PC-3 (cell line): ENCODE measurements around the gene NADK. TPM values are rescaled to one million over a fixed set of nuclear protein-coding genes. Genes with fewer than 3 reads are reported as not detected.

Experiments
- ATAC-seq: fragments of 200-7000 bp; cut with Tn5 transposase; 2 replicates; pipeline ENCODE4 v1.9.1; 2020; ENCODE audit warnings: mild to moderate bottlenecking, moderate library complexity
- BruUV-seq: library from RNA; stranded (reverse); fragments of 400-500 nt; replicated peaks from 2 replicates; lab custom pipeline; 2021; lab: Mats Ljungman, UMichigan
- CTCF ChIA-PET: fragments of 300-600 bp; sonication (Branson Sonifier 250); formaldehyde crosslinking; loops from one replicate; lab custom pipeline; 2022; ENCODE audit warnings: antibody characterized with exemption; lab: Charles Lee
- POLR2A ChIA-PET: fragments of 300-600 bp; sonication (Branson Sonifier 250); formaldehyde crosslinking; loops from one replicate; lab custom pipeline; 2022; ENCODE audit warnings: antibody characterized with exemption; ENCODE audit not compliant: unreplicated experiment; lab: Charles Lee
- DNase-seq: peaks from one replicate; pipeline ENCODE4 v3.0.0-alpha.2; 2015
- H2AFZ ChIP-seq: fragments of 300-600 bp; sonication (generic); 2 replicates; pipeline ENCODE4 v1.6.0; 2016; ENCODE audit warnings: antibody characterized with exemption, low read length
- H3F3A ChIP-seq: fragments of 300-600 bp; sonication (generic); one replicate; pipeline ENCODE4 v1.6.0; 2017; ENCODE audit warnings: antibody characterized with exemption, low read length, control low read depth, mild to moderate bottlenecking; ENCODE audit not compliant: unreplicated experiment
- H3K27ac ChIP-seq: fragments of 300-600 bp; sonication (generic); 2 replicates; pipeline ENCODE4 v1.5.1; 2016; ENCODE audit warnings: mild to moderate bottlenecking, low read length
- H3K27me3 ChIP-seq: fragments of 300-600 bp; sonication (generic); 2 replicates; pipeline ENCODE4 v1.6.1; 2016; ENCODE audit warnings: low read length, mixed read lengths
- H3K36me3 ChIP-seq: fragments of 300-600 bp; sonication (generic); 2 replicates; pipeline ENCODE4 v1.6.1; 2016; ENCODE audit warnings: low read depth, mixed run types, low read length, mixed read lengths
- H3K4me1 ChIP-seq: fragments of 300-600 bp; sonication (generic); 2 replicates; pipeline ENCODE4 v1.5.1; 2016; ENCODE audit warnings: low read length; ENCODE audit not compliant: insufficient read depth
- H3K4me2 ChIP-seq: fragments of 300-600 bp; sonication (generic); 2 replicates; pipeline ENCODE4 v1.6.0; 2016; ENCODE audit warnings: low read length
- H3K4me3 ChIP-seq: fragments of 300-600 bp; sonication (generic); 2 replicates; pipeline ENCODE4 v1.5.1; 2016; ENCODE audit warnings: mild to moderate bottlenecking, low read length, mixed read lengths
- H3K79me2 ChIP-seq: fragments of 300-600 bp; sonication (generic); 2 replicates; pipeline ENCODE4 v1.6.1; 2017; ENCODE audit warnings: low read length, mixed read lengths
- H3K9ac ChIP-seq: fragments of 300-600 bp; sonication (generic); 2 replicates; pipeline ENCODE4 v1.6.0; 2016; ENCODE audit warnings: mild to moderate bottlenecking, low read length
- H3K9me2 ChIP-seq: fragments of 300-600 bp; sonication (generic); replicated peaks from 2 replicates; pipeline ENCODE4 v1.6.1; 2016; ENCODE audit warnings: mixed run types, low read length, mixed read lengths
- H3K9me3 ChIP-seq: fragments of 300-600 bp; sonication (generic); 2 replicates; pipeline ENCODE4 v1.6.1; 2016; ENCODE audit warnings: low read length, mixed read lengths
- H4K20me1 ChIP-seq: fragments of 300-600 bp; sonication (generic); 2 replicates; pipeline ENCODE4 v1.6.1; 2016; ENCODE audit warnings: low read length, mixed read lengths
- EZH2 ChIP-seq: fragments of 300-600 bp; sonication (generic); IDR thresholded peaks from one replicate; pipeline ENCODE4 v1.6.1; 2017; ENCODE audit warnings: antibody characterized with exemption, mild to moderate bottlenecking, low read length; ENCODE audit not compliant: unreplicated experiment
- EZH2phosphoT487 ChIP-seq: fragments of 300-600 bp; sonication (generic); IDR thresholded peaks from 2 replicates; pipeline ENCODE4 v1.6.1; 2018; ENCODE audit warnings: mild to moderate bottlenecking, antibody characterized with exemption, low read length, borderline replicate concordance
- intact Hi-C: fragments of 100-400 bp; cut with micrococcal nuclease; formaldehyde crosslinking; loops from 2 replicates; pipeline ENCODE4 v1.9.0; 2023
- total RNA-seq: library from RNA; depleted of rRNA; stranded (reverse); fragments of >200 nt; gene quantifications from 2 replicates; pipeline ENCODE4 v1.2.3, GENCODE V29; 2014
- TF ChIP-seq, protein P1 (sequence below): fragments of 300-600 bp; sonication (generic); conservative IDR thresholded peaks from 2 replicates; pipeline ENCODE4 v1.5.1; 2017; ENCODE audit warnings: antibody characterized with exemption, low read depth, mild to moderate bottlenecking, low read length

NADK gene
- total RNA-seq, 1 experiment from 2014 or later: 130 TPM

DNA sequence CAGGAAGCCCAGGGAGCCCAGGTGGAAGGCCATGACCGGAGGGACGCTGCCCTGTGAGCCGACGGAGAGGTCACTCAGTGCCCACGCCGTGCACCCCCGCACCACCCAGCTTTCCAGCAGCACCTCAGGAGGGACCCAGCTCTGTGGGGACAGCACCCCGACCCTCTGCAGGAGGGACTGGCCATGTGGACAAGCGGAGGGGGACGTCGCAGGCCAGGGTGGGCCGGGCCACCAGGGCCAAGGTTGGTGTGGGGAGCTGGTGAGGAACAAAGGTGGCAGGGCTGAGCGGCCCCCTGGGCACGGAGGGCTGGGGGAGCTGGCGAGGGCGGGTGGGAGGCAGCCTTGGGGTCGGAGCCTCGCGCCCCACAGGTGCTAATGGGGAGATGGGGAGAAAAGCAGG lies 22.8 kb downstream of the NADK start:
- Histone ChIP-seq H3K9me2 (no peaks in the 10 kb centered on the region), H3F3A (no peaks in the 10 kb centered on the region), H3K4me1 (peaks cover 24% of the 10 kb centered on the region), H2AFZ (no peak overlapping the region), H3K4me2 (no peak overlapping the region), H3K4me3 (no peak overlapping the region), H3K27ac (no peak overlapping the region), H4K20me1 (peaks cover 5% of the 10 kb centered on the region; the same call in 1 of the 2 replicates), H3K36me3 (peaks cover 56% of the 10 kb centered on the region), H3K27me3 (no peaks in the 10 kb centered on the region), H3K9me3 (no peaks in the 10 kb centered on the region), H3K79me2 (peaks cover 29% of the 10 kb centered on the region), H3K9ac (no peak overlapping the region)
- no peak for ATAC-seq
- no peak for TF ChIP-seq EZH2
- no peak for TF ChIP-seq EZH2phosphoT487
- TF ChIP-seq, protein P1, sequence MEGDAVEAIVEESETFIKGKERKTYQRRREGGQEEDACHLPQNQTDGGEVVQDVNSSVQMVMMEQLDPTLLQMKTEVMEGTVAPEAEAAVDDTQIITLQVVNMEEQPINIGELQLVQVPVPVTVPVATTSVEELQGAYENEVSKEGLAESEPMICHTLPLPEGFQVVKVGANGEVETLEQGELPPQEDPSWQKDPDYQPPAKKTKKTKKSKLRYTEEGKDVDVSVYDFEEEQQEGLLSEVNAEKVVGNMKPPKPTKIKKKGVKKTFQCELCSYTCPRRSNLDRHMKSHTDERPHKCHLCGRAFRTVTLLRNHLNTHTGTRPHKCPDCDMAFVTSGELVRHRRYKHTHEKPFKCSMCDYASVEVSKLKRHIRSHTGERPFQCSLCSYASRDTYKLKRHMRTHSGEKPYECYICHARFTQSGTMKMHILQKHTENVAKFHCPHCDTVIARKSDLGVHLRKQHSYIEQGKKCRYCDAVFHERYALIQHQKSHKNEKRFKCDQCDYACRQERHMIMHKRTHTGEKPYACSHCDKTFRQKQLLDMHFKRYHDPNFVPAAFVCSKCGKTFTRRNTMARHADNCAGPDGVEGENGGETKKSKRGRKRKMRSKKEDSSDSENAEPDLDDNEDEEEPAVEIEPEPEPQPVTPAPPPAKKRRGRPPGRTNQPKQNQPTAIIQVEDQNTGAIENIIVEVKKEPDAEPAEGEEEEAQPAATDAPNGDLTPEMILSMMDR: no peak
- no TSS peak for BruUV-seq
- POLR2A ChIA-PET: interaction anchor here (0.7 kb wide), 1 partner anchor 884 kb away, joined by 5 read pairs; no protein-coding TSS in a partner anchor
- CTCF ChIA-PET: no interaction called here
- intact Hi-C loops: loop anchor here (5.0 kb wide), 1 partner anchor 152 kb away; no protein-coding TSS in a partner anchor
- DNase-seq: no peak

DNA sequence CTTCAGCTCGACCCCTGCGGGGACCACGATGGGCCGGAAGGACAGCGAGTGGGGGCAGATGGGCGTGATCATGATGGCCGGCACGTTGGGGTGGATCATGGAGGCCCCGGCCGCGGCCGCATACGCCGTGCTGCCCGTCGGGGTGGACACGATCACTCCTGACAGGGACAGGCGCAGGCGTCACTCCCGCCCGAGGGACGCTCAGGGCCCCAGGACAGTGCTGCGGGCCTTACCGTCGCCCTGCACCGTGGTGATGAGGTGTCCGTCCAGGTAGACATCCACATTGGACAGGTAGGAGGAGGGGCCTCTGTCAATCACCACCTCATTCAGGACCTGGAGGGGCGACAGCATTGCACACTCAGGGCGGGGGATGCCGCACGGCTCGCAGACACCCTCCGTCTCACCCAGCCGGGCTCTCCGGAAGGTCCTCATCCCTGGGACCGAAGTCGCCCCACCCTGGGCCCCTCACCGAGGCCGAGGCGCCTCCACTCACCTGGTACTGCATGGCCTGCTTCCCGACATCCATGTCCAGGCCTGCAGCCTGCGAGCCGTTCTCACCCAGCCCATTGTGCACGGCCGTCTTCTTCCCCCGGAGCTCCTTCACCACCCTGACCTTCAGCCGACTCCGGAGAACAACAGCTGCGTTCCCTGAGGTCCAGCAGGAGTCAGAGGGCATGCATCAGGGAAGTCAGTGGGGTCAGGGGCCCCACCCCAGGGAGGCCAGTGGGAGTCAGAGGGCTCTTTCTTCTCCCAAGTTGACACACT lies 24.0 kb downstream of the NADK start:
- no TSS peak for BruUV-seq
- no peak overlapping the region for H3K9ac ChIP-seq
- H4K20me1 ChIP-seq: no peaks in the 10 kb centered on the region; the same call in 1 of the 2 replicates
- no peak overlapping the region for H3K27ac ChIP-seq
- H3K9me3 ChIP-seq: no peaks in the 10 kb centered on the region
- ATAC-seq: no peak
- intact Hi-C loops: no loop called here
- peaks cover 46% of the 10 kb centered on the region for H3K36me3 ChIP-seq
- TF ChIP-seq EZH2: no peak
- TF ChIP-seq, protein P1: no peak
- TF ChIP-seq EZH2phosphoT487: no peak
- no peaks in the 10 kb centered on the region for H3K27me3 ChIP-seq
- ChIA-PET POLR2A (no interaction called here), CTCF (no interaction called here)
- H2AFZ ChIP-seq: no peak overlapping the region
- H3K9me2 ChIP-seq: no peaks in the 10 kb centered on the region
- H3K4me3 ChIP-seq: no peak overlapping the region
- H3K4me1 ChIP-seq: peaks cover 16% of the 10 kb centered on the region
- H3K4me2 ChIP-seq: no peak overlapping the region
- H3K79me2 ChIP-seq: peaks cover 17% of the 10 kb centered on the region
- DNase-seq: no peak
- H3F3A ChIP-seq: no peaks in the 10 kb centered on the region

DNA sequence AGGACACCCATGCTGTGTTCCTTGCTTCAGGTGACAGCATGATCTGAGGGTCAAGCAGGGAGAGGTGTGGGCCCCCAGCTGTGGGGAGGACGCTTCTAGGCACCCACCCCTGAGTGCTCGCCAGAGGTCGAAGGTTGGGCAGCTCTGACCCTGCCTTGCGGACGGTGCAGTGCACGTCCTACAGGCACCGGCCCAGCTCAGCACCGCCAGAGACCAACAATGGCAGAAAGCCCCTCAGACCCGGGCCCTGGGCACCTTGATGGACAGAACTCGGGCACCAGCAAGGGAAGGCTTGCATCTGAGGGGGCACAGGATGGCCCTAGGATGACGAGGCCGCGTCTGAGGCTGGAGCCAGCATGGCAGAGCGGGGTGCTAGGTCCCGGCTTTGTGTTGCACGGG lies 24.7 kb downstream of the NADK start:
- no peak for DNase-seq
- Histone ChIP-seq H3K4me1 (peaks cover 9% of the 10 kb centered on the region), H2AFZ (no peak overlapping the region), H3K9me2 (no peaks in the 10 kb centered on the region), H3K36me3 (peaks cover 46% of the 10 kb centered on the region), H3K9me3 (no peaks in the 10 kb centered on the region), H3F3A (no peaks in the 10 kb centered on the region), H3K79me2 (peaks cover 15% of the 10 kb centered on the region), H4K20me1 (no peaks in the 10 kb centered on the region; the same call in 1 of the 2 replicates), H3K9ac (no peak overlapping the region), H3K27ac (no peak overlapping the region), H3K27me3 (no peaks in the 10 kb centered on the region), H3K4me3 (no peak overlapping the region), H3K4me2 (no peak overlapping the region)
- BruUV-seq: no TSS peak
- ChIA-PET CTCF (no interaction called here), POLR2A (no interaction called here)
- no peak for ATAC-seq
- intact Hi-C loops: no loop called here
- TF ChIP-seq EZH2phosphoT487: no peak
